Stimulated activated CD8-positive, alpha-beta memory T cell treated with anti-CD3 and anti-CD28 coated beads, Interleukin-12 subunit alpha, Interleukin-12 subunit beta, amount 100 ng/mL, for 4 hours (primary cell): Measurements from ENCODE around the gene FRMD1.

ENCODE experiments used
- DNase-seq: peaks from one replicate; pipeline ENCODE4 v3.0.0-alpha.2; 2020; ENCODE audit warnings: low read depth

FRMD1 gene

GRCh38 chr6:168004023-168004422 is 75.0 kb downstream of the FRMD1 start:
- DNase-seq, result no peak
